GM21619 (cell line): ENCODE measurements around the gene COLEC11.
"Not testable (repeated sequence)": the region's sequence is repeated elsewhere in the genome, so short reads cannot be mapped to it uniquely, and the experiment has no call there.

ENCODE experiments used
- ATAC-seq: cut with Tn5 transposase; IDR thresholded peaks from one replicate; pipeline ENCODE4 v1.9.1; 2021; ENCODE audit not compliant: unreplicated experiment

Gene COLEC11

GRCh38 chr2:3604991-3605961 is 10.4 kb downstream of the COLEC11 start:
- ATAC-seq: no peak

GRCh38 chr2:3606028-3606369 is 11.1 kb downstream of the COLEC11 start:
- ATAC-seq: no peak

DNA sequence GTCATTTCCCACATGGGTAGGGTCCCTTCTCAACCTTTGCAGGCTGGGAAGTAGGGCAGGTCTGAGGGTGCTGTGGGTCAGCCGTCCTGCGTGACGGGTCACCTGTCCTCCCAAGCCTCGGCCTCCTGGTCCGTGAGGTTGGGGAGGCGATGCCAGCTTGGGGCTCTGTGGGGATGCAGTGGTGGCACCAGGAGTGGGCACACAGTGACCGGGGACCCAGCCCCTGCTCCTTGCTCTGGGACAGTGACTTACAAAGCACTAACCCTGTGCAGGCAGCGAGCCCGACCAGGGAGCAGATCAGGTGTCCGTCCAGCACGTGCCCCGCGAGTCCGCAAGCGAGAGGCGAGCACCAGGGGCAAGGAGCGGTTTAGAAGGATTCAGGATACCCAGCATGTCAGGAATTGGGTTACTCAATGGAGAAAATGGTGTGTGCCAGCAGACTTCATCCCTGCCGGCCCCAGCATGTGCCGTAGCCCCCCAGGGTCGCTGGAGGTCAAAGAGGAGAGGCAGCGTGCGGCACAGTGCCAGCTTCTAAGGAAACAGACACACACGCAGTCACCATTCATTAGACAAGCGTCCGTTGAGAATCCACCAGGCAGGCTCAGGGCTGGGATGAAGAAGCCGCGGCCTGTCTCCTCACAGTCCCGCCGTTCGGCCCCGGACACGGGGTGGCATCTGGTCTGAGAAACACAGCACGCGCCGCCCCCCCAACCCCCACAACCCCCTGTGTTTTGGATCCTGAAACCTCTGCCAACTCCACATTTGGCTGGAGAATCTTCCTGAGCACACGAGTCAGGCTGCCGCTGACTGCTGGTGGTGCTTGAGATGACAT is 11.7 kb downstream of the COLEC11 start:
- no peak for ATAC-seq

- no peak for ATAC-seq
Measured at GRCh38 chr2:3608373-3609278, 13.7 kb downstream of the COLEC11 start.

DNA sequence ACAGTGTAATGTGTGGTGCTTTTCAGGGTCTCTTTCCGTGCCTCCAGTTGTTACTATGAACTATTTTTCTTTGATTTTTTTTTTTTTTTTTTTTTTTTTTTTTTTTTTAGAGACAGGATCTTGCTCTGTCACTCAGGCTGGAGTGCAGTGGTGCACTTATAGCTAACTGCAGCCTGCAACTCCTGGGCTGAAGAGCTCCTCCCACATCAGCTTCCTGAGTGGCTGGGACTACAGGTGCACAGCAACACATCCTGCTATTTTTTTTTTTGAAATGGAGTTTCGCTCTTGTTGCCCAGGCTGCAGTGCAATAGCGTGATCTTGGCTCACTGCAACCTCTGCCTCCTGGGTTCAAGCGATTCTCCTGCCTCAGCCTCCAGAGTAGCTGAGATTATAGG is 14.4 kb downstream of the COLEC11 start:
- peak; percentile 71 for ATAC-seq

DNA sequence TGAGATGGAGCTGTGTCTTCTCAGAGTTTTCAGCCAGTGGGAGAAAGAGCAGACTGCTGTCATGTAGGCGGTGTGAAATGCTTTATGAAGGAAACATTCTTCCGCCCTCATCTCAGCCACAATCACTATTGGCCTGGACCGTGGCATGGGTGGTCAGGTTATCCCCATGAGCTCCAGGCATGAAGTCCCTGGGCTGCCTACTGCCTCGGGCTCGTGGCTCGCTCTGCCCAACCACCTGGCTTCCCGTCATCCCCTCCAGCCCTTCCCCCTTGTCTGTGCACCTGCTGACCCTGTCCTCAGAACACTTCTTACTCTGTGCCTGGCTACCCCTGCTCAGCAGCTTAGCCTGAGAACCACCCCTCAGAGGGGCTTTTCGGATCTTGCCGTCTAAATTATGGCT is 15.5 kb downstream of the COLEC11 start:
- no peak for ATAC-seq

DNA sequence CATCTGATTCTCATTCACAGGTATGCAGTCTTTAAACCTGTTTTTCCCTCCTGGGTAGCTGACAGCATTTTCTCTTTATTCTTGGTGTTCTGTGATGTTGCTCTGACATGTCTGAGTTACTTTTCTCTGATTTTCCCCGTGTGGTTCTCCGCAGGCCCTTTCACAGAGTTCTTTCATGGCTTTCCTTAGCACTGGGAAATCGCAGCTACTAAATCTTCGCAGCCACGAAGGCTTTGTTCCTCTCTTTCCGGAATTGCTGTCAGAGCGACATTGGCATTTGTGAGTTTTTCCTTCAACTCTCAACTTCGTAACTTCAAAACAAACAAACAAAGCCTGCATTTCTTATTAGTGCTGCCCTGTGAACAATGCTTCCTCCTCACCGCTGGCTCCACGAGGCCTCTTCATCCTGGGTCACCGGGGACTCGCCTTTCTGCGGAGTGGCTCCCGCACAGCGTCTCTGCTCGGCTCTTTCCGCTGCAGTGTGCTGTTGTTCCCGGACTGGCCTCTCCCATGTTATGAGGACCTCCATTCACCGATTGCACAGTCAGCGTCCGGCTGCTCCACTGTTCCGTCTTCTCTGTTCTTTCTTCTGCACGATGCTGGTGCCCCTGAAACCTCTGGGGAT is 16.1 kb downstream of the COLEC11 start:
- ATAC-seq: no peak

DNA sequence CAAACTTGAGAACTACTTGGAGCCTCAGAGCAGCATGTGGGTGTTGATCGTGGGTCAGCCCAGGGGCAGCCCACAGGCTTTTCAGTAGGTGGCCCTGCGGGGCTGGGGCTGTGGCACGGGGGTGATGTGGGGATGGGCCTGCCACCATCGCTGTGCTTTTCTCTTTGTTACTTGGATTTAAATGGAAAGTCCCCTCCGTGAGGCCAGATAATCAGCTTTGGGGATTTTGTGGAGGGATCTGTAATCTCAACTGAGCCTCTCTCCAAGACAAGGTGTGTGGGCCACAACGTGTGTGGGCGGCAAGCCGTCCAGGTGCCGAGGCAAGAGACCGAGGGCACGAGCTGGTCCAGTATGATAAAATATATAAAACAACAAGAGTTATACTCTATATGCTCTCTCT is 16.7 kb downstream of the COLEC11 start:
- no peak for ATAC-seq

DNA sequence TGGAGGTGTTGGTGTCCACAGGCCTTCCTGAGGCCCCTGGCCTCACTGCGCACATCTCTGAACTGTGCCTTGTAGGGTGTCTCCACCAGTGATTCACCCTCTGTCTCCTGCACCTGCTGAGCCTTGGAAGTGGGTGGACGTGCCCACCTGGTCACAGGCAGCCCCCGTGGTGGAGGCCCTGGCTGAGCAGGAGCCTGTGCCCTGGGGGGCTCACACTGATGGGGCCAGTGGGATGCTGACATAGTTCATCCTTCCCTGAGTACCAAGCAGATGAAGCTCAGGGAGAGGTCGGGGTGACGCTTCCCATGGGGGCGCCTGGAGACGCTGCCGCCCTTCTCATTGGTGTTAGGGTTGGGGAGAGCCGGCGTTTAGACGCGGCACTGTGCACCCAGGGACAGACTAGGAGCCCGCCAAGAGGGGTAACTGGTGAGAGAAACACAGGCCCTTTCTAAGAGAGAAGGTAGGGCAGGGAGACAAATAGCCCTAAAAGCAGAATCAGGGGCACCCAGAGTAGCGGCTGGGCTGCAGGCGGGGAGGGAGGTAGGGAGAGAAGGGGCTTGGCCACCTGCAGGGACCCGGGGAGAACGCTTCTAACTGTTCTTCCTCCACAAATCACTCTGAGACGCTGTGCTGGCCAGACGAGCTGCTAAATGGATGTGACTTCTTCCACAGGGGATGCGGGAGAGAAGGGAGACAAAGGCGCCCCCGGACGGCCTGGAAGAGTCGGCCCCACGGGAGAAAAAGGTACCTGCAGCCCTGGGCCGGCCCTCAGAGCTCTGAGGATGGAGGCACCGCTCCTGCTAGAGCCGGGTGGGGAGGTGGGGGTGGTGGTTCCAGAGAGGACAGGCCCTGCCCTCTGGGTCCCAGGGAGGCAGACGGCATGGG is 18.0 kb downstream of the COLEC11 start:
- ATAC-seq: no peak

DNA sequence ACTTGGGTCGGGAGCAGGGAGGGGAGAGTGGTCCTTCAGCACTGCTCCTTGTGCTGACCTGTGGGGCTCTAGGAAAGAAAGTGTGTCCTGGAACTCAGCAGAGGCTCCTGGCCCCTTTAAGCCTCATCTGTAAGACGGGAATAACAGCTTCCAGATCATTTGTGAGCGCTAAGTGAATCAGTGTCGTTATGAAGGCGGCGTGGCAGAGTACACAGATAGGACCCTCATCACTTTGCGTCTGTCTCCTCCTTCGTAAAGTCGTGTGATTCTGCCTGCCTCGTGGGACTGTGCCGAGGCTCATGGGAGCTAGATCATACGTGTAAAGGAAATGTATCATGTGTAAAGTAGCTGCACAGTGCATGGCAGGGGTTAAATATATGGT is 18.6 kb downstream of the COLEC11 start:
- no peak for ATAC-seq

- not testable (repeated sequence) for ATAC-seq
Measured at GRCh38 chr2:3614743-3615142, 19.8 kb downstream of the COLEC11 start.

GRCh38 chr2:3615541-3616200 is 20.8 kb downstream of the COLEC11 start:
- ATAC-seq: not testable (repeated sequence)

DNA sequence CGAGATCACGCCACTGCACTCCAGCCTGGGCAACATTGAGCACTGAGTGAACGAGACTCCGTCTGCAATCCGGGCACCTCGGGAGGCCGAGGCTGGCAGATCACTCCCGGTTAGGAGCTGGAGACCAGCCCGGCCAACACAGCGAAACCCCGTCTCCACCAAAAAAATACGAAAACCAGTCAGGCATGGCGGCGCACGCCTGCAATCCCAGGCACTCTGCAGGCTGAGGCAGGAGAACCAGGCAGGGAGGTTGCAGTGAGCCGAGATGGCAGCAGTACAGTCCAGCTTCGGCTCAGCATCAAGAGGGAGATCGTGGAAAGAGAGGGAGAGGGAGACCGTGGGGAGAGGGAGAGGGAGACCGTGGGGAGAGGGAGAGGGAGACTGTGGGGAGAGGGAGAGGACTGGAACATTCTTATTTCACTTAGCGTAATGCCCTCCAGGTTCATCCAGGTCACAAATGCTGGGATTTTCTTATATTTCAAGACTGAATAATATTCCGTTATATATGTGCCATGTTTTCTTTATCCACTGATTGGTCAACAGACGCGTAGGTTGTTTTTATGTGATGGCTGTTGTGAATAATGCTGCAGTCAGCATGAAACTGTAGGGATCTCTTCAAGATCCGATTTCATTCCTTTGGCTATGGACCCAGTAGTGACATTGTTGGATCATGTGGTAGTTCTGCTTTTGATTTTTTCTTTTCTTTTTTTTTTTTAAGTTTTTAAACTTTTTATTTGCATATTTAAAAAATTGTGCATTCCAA is 21.7 kb downstream of the COLEC11 start:
- not testable (repeated sequence) for ATAC-seq

- no peak for ATAC-seq
Measured at GRCh38 chr2:3617198-3617890, 22.4 kb downstream of the COLEC11 start.

DNA sequence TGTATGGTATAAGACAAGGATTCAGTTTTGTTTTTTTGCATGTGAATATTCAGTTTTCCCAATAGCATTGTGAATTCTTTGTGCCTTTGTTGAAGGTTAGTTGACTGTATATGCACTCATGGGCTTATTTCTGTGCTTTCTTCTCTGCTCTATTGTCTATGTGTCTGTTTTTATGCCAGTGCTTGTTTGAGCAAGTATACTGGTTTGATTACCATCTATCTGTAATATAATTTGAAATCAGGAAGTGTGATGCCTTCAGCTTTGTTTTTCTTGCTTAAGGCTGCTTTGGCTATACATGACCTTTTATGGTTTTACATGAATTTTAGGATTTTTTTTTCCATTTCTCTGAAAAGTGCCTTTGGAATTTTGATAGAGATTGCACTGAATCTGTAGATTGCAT is 23.5 kb downstream of the COLEC11 start:
- ATAC-seq: no peak

GRCh38 chr2:3619033-3619432 is 24.1 kb downstream of the COLEC11 start:
- ATAC-seq: no peak

DNA sequence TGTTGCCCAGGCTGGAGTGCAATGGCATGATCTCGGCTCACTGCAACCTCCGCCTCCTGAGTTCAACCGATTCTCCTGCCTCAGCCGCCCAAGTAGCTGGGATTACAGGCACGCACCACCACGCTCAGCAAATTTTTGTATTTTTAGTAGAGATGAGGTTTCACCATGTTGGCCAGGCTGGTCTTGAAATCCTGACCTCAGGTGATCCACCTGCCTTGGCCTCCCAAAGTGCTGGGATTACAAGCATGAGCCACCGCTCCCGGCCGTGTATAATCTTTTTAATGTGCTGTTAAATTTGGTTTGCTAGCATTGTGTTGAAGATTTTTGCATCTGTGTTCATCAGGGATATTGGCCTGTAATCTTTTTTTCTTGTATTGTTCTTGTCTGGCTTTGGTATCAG is 24.7 kb downstream of the COLEC11 start:
- not testable (repeated sequence) for ATAC-seq

- ATAC-seq: no peak
Measured at GRCh38 chr2:3620834-3621233, 25.9 kb downstream of the COLEC11 start.
